GM21786 (cell line): ENCODE data around the gene SMAD7.

Source experiments
- ATAC-seq: cut with Tn5 transposase; IDR thresholded peaks from one replicate; pipeline ENCODE4 v1.9.1; 2021; ENCODE audit not compliant: unreplicated experiment

SMAD7 gene

GRCh38 chr18:48917579-48918517 lies 32.9 kb downstream of the SMAD7 start:
- no peak for ATAC-seq

- no peak for ATAC-seq
These were observed 34.9 kb downstream of the SMAD7 start for GRCh38 chr18:48915626-48916425.

GRCh38 chr18:48914581-48915251 lies 36.0 kb downstream of the SMAD7 start:
- ATAC-seq, result no peak

GRCh38 chr18:48913775-48914174 lies 37.0 kb downstream of the SMAD7 start:
- no peak for ATAC-seq

- ATAC-seq, result no peak
These were observed 37.6 kb downstream of the SMAD7 start for GRCh38 chr18:48913201-48913600.

GRCh38 chr18:48910972-48911545 lies 39.7 kb downstream of the SMAD7 start:
- ATAC-seq, result no peak

GRCh38 chr18:48909721-48910120 lies 41.0 kb downstream of the SMAD7 start:
- no peak for ATAC-seq

- no peak for ATAC-seq
These were observed 41.8 kb downstream of the SMAD7 start for GRCh38 chr18:48908916-48909315.

GRCh38 chr18:48905513-48905912 lies 45.3 kb downstream of the SMAD7 start:
- ATAC-seq, result no peak

- no peak for ATAC-seq
These were observed 45.8 kb downstream of the SMAD7 start for GRCh38 chr18:48904847-48905394.

- no peak for ATAC-seq
These were observed 46.7 kb downstream of the SMAD7 start for GRCh38 chr18:48904091-48904490.

GRCh38 chr18:48902856-48903601 lies 47.7 kb downstream of the SMAD7 start:
- ATAC-seq, result no peak

- ATAC-seq, result no peak
These were observed 48.5 kb downstream of the SMAD7 start for GRCh38 chr18:48902023-48902855.

- no peak for ATAC-seq
These were observed 49.4 kb downstream of the SMAD7 start for GRCh38 chr18:48901145-48902022.

- ATAC-seq, result no peak
These were observed 50.3 kb downstream of the SMAD7 start for GRCh38 chr18:48900469-48900868.

- no peak for ATAC-seq
These were observed 51.1 kb downstream of the SMAD7 start for GRCh38 chr18:48899558-48900174.

GRCh38 chr18:48898521-48898920 lies 52.2 kb downstream of the SMAD7 start:
- no peak for ATAC-seq

- ATAC-seq, result no peak
These were observed 53.2 kb downstream of the SMAD7 start for GRCh38 chr18:48897531-48897930.
